ENCODE data around the gene TIMMDC1. TPM values are rescaled to one million over a fixed set of nuclear protein-coding genes. Genes with fewer than 3 reads are reported as not detected.
A peak's percentile ranks its signal among the peaks of the same experiment; 100 is the strongest.

The TIMMDC1 gene, protein sequence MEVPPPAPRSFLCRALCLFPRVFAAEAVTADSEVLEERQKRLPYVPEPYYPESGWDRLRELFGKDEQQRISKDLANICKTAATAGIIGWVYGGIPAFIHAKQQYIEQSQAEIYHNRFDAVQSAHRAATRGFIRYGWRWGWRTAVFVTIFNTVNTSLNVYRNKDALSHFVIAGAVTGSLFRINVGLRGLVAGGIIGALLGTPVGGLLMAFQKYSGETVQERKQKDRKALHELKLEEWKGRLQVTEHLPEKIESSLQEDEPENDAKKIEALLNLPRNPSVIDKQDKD
- total RNA-seq (2021; ENCODE audit: unreplicated experiment) (121 TPM), Bru-seq, nascent RNA (percentile 84 among the genes with signal in this experiment), BruChase-seq, experiment 1, labeled RNA remaining after a 6-hour chase (percentile 86 among the genes with signal in this experiment), BruChase-seq, experiment 2, labeled RNA remaining after a 2-hour chase (percentile 91 among the genes with signal in this experiment)
- polyA plus RNA-seq (2012): 46.2 and 60.3 TPM in 2 replicates
- long read RNA-seq, transcript TIMMDC1-208 (7 exons, 2,394 nt): major isoform, 64 of 93 reads
- long read RNA-seq, partial matches to known transcripts: 8 of 93 reads
- long read RNA-seq, other reads (novel, unspliced or antisense): 20 of 93 reads

DNA sequence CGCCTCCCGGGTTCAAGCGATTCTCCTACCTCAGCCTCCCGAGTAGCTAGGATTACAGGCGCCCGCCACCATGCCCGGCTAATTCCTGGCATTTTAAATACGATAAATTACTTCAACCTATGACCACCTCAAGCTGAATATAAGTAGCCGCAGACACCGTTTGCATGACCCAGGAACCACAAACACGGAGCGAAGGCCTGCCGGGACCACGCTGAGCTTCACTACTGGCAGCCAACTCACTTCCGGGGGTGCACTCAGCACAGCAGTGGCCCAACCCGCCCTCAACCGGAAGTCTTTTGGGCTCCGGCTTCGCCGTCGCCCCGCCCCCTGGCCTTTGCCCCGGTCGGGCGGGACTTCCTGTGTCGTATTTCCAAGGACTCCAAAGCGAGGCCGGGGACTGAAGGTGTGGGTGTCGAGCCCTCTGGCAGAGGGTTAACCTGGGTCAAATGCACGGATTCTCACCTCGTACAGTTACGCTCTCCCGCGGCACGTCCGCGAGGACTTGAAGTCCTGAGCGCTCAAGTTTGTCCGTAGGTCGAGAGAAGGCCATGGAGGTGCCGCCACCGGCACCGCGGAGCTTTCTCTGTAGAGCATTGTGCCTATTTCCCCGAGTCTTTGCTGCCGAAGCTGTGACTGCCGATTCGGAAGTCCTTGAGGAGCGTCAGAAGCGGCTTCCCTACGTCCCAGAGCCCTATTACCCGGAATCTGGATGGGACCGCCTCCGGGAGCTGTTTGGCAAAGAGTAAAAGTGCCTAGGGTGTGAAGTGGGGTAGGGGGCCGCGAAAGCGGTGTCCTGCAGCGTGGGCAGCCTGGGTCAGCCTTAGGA, at the start of gene TIMMDC1:
Gene TIMMDC1 (plus strand): TSS at position 362 of the 826 bp plus-strand sequence. CDS start 187 bp downstream, at position 549.
- peak; percentile 95 for ATAC-seq
- TSS peak; percentile 73 for BruUV-seq (replicated peaks)

More for the DNA sequence above, at the start of gene TIMMDC1:
- ChIA-PET RAD21 (ENCODE audit: low non-redundant PET in 1 of 2, low total read pairs in 2 of 2, uncharacterized antibody in 2 of 2, unreplicated experiment in 2 of 2) (interaction anchor here in 1 of 2 experiments (0.6 kb wide), 1 partner anchor 178 kb away, joined by 4 read pairs; no protein-coding TSS in a partner anchor), CTCF (interaction anchor here (0.6 to 0.9 kb wide), 2 partner anchors 29 to 197 kb away, joined by 3 read pairs; no protein-coding TSS in a partner anchor), POLR2A (interaction anchor here (0.8 to 1.5 kb wide), 5 partner anchors 9 to 258 kb away, joined by 3 to 7 read pairs (median 3); partner anchors contain the start of genes B4GALT4 and TMEM39A)
- H3K27ac ChIP-seq (ENCODE audit: low read depth, low read length): peak within 1 kb of the TSS; percentile 79
- peak within 1 kb of the TSS; percentile 62 to 81 for H3K4me3 ChIP-seq (replicated peaks in 1 of 2; ENCODE audit: low read depth in 1 of 2, low read length in 2 of 2)
- H3K4me1 ChIP-seq (ENCODE audit: control insufficient read depth in 1 of 2, insufficient read depth in 2 of 2, low read length in 2 of 2): peaks cover 7 to 16% of the 10 kb centered on the region in 2 experiments; a peak in 2 of 4 replicates
- H3K9ac ChIP-seq (ENCODE audit: low read length): peak within 1 kb of the TSS; percentile 85
- intact Hi-C loops (cut with micrococcal nuclease): loop anchor here (2.0 kb wide), 1 partner anchor 30 kb away; the partner anchor contains the start of gene POGLUT1
- H2AFZ ChIP-seq (ENCODE audit: low read depth, low read length, poor library complexity, severe bottlenecking): no peak within 1 kb of the TSS
- peaks cover 42% of the 10 kb centered on the region for H3K79me2 ChIP-seq (ENCODE audit: insufficient read depth, low read length)
- no peaks in the 10 kb centered on the region for H3K9me2 ChIP-seq (ENCODE audit: insufficient read depth)
- no peaks in the 10 kb centered on the region for H3K9me3 ChIP-seq (ENCODE audit: control insufficient read depth in 1 of 2, insufficient read depth in 1 of 2, low read depth in 1 of 2, low read length in 2 of 2)
- TF ChIP-seq MAX (IDR thresholded peaks at IDR 0.05): peak; percentile 86
- TF ChIP-seq EGR1 (IDR thresholded peaks at IDR 0.05; ENCODE audit: low read depth): peak; percentile 77
- TF ChIP-seq ELF1 (IDR thresholded peaks at IDR 0.05; ENCODE audit: borderline replicate concordance, low read depth): peak; percentile 89
- TF ChIP-seq POLR2AphosphoS5 (IDR thresholded peaks at IDR 0.05; ENCODE audit: low read depth, low read length): peak; percentile 93
- no peak for TF ChIP-seq EZH2phosphoT487 (IDR thresholded peaks at IDR 0.05; ENCODE audit: borderline replicate concordance)
- TF ChIP-seq TCF7L2 (IDR thresholded peaks at IDR 0.05; ENCODE audit: borderline replicate concordance, extremely low read depth, insufficient read depth, insufficient read length): peak; percentile 48
- TF ChIP-seq ZBTB33 (IDR thresholded peaks at IDR 0.05; ENCODE audit: extremely low read depth, insufficient replicate concordance, low read length): no peak
- peak; percentile 77 for TF ChIP-seq SP1 (IDR thresholded peaks at IDR 0.05; ENCODE audit: low read depth)
- peak; percentile 82 for TF ChIP-seq SIN3A (IDR thresholded peaks at IDR 0.05; ENCODE audit: low read depth)
- no peak for TF ChIP-seq ZNF274 (IDR thresholded peaks at IDR 0.05; ENCODE audit: low read depth, low read length)
- TF ChIP-seq RAD21 (IDR thresholded peaks at IDR 0.05; ENCODE audit: low read depth): no peak
- peak; percentile 68 for TF ChIP-seq ZFX (IDR thresholded peaks at IDR 0.05)
- peak; percentile 67 for TF ChIP-seq POLR2A (IDR thresholded peaks at IDR 0.05; ENCODE audit: borderline replicate concordance, extremely low read depth, insufficient read depth, insufficient read length)
- TF ChIP-seq YY1 (IDR thresholded peaks at IDR 0.05; ENCODE audit: extremely low read depth, insufficient replicate concordance, low read depth, low read length): peak; percentile 65
- TF ChIP-seq JUND (IDR thresholded peaks at IDR 0.05): no peak
- peak; percentile 67 for TF ChIP-seq CBX3 (IDR thresholded peaks at IDR 0.05; ENCODE audit: low read depth)
- H3K36me3 ChIP-seq (ENCODE audit: control insufficient read depth in 1 of 2, insufficient read depth in 2 of 2, low read length in 2 of 2): peaks cover 0 to 5% of the 10 kb centered on the region in 2 experiments; a peak in 3 of 4 replicates
- H3K4me2 ChIP-seq (ENCODE audit: low read length): peak within 1 kb of the TSS; percentile 75
- no peaks in the 10 kb centered on the region for H3K27me3 ChIP-seq (ENCODE audit: insufficient read depth, low read length)
- DNase-seq (ENCODE audit: low read depth, low spot score): peak; percentile 92
- H4K20me1 ChIP-seq (ENCODE audit: insufficient read depth): no peaks in the 10 kb centered on the region
